Measurements from ENCODE around the gene NLRC5. TPM values are rescaled to one million over a fixed set of nuclear protein-coding genes. Genes with fewer than 3 reads are reported as not detected.

The NLRC5 gene
- total and polyA plus RNA-seq, 4 donors: 23.9 to 46.4 (median 31.1) TPM

DNA sequence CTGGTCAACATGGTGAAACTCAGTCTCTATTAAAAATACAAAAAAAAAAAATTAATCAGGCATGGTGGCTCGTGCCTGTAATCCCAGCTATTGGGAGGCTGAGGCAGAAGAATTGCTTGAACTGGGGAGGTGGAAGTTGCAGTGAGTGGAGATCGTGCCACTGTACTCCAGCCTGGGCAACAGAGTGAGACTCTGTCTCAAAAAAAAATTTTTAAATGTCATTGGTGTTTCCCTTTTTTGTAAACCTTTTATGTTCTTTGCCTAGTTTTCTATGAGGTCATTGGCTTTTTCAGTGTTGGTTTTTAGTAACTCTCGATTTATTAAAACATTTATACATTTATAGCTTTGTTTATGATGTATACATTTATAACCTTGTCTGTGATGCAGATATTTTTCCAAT is 18.2 kb downstream of the NLRC5 start:
- Histone ChIP-seq H3K4me1 (ENCODE audit: control insufficient read depth in 5 of 5, insufficient read depth in 5 of 5, low read length in 5 of 5) (peaks cover 0 to 3% (median 0%) of the 10 kb centered on the region in 5 donors), H3K27ac (ENCODE audit: low read depth in 1 of 2, low read length in 1 of 2) (no peak overlapping the region), H3K9ac (ENCODE audit: insufficient read depth in 1 of 2, low read length in 2 of 2) (no peak overlapping the region), H3K36me3 (ENCODE audit: control insufficient read depth in 4 of 4, insufficient read depth in 4 of 4, low read length in 4 of 4) (no peaks in the 10 kb centered on the region), H3K9me3 (ENCODE audit: control insufficient read depth in 4 of 4, insufficient read depth in 3 of 4, low read length in 3 of 4) (no peaks in the 10 kb centered on the region), H3K4me3 (no peak overlapping the region), H3K27me3 (ENCODE audit: control insufficient read depth in 3 of 3, insufficient read depth in 3 of 3, low read length in 2 of 3) (no peaks in the 10 kb centered on the region)
- WGBS, 2 donors: 85 to 88% methylated on average over 3 of the region's 3 CpGs
- no peak for DNase-seq
- TF ChIP-seq, protein P1, sequence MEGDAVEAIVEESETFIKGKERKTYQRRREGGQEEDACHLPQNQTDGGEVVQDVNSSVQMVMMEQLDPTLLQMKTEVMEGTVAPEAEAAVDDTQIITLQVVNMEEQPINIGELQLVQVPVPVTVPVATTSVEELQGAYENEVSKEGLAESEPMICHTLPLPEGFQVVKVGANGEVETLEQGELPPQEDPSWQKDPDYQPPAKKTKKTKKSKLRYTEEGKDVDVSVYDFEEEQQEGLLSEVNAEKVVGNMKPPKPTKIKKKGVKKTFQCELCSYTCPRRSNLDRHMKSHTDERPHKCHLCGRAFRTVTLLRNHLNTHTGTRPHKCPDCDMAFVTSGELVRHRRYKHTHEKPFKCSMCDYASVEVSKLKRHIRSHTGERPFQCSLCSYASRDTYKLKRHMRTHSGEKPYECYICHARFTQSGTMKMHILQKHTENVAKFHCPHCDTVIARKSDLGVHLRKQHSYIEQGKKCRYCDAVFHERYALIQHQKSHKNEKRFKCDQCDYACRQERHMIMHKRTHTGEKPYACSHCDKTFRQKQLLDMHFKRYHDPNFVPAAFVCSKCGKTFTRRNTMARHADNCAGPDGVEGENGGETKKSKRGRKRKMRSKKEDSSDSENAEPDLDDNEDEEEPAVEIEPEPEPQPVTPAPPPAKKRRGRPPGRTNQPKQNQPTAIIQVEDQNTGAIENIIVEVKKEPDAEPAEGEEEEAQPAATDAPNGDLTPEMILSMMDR (IDR thresholded peaks at IDR 0.05; ENCODE audit: control extremely low read depth, extremely low read depth): no peak
- no peak for ATAC-seq (ENCODE audit: insufficient read depth, low FRiP score)

DNA sequence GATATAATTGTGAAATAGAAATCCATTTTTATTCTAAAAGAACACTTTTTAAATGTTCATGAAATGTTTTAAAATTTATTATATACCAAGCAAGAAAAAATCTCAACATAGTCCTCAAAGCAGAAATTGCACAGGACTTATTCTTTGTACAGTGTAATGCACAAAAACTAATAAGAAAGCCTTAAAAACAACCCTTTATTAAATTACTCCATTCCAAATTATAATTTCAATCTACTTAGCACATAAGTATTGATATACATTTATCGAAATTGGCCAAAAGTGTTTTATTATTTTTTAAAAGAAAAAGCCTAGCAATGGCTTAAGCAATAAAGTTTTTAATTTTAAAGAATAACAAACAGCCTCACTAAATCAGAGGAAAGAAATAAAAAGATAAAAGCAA is 19.1 kb downstream of the NLRC5 start:
- WGBS, 2 donors: 98 to 99% methylated on average over 1 of the region's 1 CpG
- no peak overlapping the region for H3K27ac ChIP-seq (ENCODE audit: low read depth in 1 of 2, low read length in 1 of 2)
- TF ChIP-seq, protein P1 (IDR thresholded peaks at IDR 0.05; ENCODE audit: control extremely low read depth, extremely low read depth): no peak
- H3K36me3 ChIP-seq (ENCODE audit: control insufficient read depth in 4 of 4, insufficient read depth in 4 of 4, low read length in 4 of 4): no peaks in the 10 kb centered on the region
- H3K9ac ChIP-seq (ENCODE audit: insufficient read depth in 1 of 2, low read length in 2 of 2): no peak overlapping the region
- no peaks in the 10 kb centered on the region for H3K9me3 ChIP-seq (ENCODE audit: control insufficient read depth in 4 of 4, insufficient read depth in 3 of 4, low read length in 3 of 4)
- H3K4me1 ChIP-seq (ENCODE audit: control insufficient read depth in 5 of 5, insufficient read depth in 5 of 5, low read length in 5 of 5): peaks cover 0 to 2% (median 0%) of the 10 kb centered on the region in 5 donors
- ATAC-seq (ENCODE audit: insufficient read depth, low FRiP score): no peak
- DNase-seq: no peak
- H3K4me3 ChIP-seq: no peak overlapping the region
- no peaks in the 10 kb centered on the region for H3K27me3 ChIP-seq (ENCODE audit: control insufficient read depth in 3 of 3, insufficient read depth in 3 of 3, low read length in 2 of 3)

DNA sequence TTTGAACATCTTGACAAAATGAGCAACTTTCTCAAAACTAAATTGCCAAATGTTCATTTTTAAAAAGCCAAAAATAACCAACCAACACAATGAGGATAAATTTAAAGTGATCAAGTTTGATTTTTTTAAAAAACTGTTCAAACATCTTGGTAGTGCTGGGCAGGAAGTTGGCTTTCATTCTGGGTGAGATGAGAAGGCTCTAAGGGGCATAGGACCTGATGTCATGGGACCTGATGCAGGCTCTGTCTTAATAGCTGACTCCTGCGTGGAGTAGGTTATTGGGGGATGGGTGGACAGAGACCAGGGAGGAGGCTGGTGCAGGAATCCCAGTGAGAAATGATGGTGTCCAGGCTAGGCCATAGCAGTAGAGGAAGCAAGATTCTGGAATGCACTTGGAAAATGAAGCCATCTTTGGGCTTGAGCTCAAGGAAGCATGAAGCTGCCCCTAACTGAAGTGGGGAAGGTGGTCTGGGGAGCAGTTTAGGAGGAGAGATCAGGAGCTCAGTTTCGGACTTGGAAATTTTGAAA is 20.4 kb downstream of the NLRC5 start:
- H3K9me3 ChIP-seq (ENCODE audit: control insufficient read depth in 4 of 4, insufficient read depth in 3 of 4, low read length in 3 of 4): no peaks in the 10 kb centered on the region
- no peaks in the 10 kb centered on the region for H3K4me1 ChIP-seq (ENCODE audit: control insufficient read depth in 5 of 5, insufficient read depth in 5 of 5, low read length in 5 of 5)
- DNase-seq: no peak
- no peak overlapping the region for H3K9ac ChIP-seq (ENCODE audit: insufficient read depth in 1 of 2, low read length in 2 of 2)
- ATAC-seq (ENCODE audit: insufficient read depth, low FRiP score): no peak
- WGBS, 2 donors: 90 to 91% methylated on average over 2 of the region's 2 CpGs
- no peak overlapping the region for H3K4me3 ChIP-seq
- no peaks in the 10 kb centered on the region for H3K36me3 ChIP-seq (ENCODE audit: control insufficient read depth in 4 of 4, insufficient read depth in 4 of 4, low read length in 4 of 4)
- no peaks in the 10 kb centered on the region for H3K27me3 ChIP-seq (ENCODE audit: control insufficient read depth in 3 of 3, insufficient read depth in 3 of 3, low read length in 2 of 3)
- TF ChIP-seq, protein P1 (IDR thresholded peaks at IDR 0.05; ENCODE audit: control extremely low read depth, extremely low read depth): no peak
- no peak overlapping the region for H3K27ac ChIP-seq (ENCODE audit: low read depth in 1 of 2, low read length in 1 of 2)

DNA sequence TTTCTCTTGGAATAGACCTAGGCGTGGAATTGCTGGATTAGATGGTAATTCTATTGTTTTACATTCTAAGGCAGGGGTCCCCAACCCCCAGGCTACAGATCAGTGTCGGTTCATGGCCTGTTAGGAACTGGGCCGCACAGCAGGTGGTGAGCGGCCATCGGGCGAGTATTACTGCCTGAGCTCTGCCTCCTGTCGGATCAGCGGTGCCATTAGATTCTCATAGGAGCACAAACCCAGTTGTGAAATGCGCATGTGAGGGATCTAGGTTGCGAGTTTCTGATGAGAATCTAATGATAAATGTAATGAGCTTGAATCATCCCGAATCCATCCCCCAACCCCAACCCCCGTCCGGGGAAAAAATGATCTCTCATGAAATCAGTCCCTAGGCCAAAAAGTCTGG is 23.0 kb downstream of the NLRC5 start:
- Histone ChIP-seq H3K36me3 (ENCODE audit: control insufficient read depth in 4 of 4, insufficient read depth in 4 of 4, low read length in 4 of 4) (no peaks in the 10 kb centered on the region), H3K27ac (ENCODE audit: low read depth in 1 of 2, low read length in 1 of 2) (no peak overlapping the region), H3K27me3 (ENCODE audit: control insufficient read depth in 3 of 3, insufficient read depth in 3 of 3, low read length in 2 of 3) (no peaks in the 10 kb centered on the region), H3K9ac (ENCODE audit: insufficient read depth in 1 of 2, low read length in 2 of 2) (no peak overlapping the region), H3K4me1 (ENCODE audit: control insufficient read depth in 5 of 5, insufficient read depth in 5 of 5, low read length in 5 of 5) (peaks cover 0 to 2% (median 0%) of the 10 kb centered on the region in 5 donors), H3K9me3 (ENCODE audit: control insufficient read depth in 4 of 4, insufficient read depth in 3 of 4, low read length in 3 of 4) (no peaks in the 10 kb centered on the region), H3K4me3 (no peak overlapping the region)
- TF ChIP-seq, protein P1 (IDR thresholded peaks at IDR 0.05; ENCODE audit: control extremely low read depth, extremely low read depth): no peak
- no peak for DNase-seq
- WGBS, 2 donors: 96 to 97% methylated on average over 13 of the region's 13 CpGs
- no peak for ATAC-seq (ENCODE audit: insufficient read depth, low FRiP score)

Measured in lung (tissue), 12 donors.